Neural cell (in vitro differentiated cells): ENCODE data around the gene F12. TPM values are rescaled to one million over a fixed set of nuclear protein-coding genes. Genes with fewer than 3 reads are reported as not detected.

Experiments used
- H2AFZ ChIP-seq: fragments of 200-600, 300-800 bp; sonication (generic), shearing (Covaris generic); 2 replicates; pipeline ENCODE4 v1.6.0; 2014; ENCODE audit warnings: low read depth, mild to moderate bottlenecking, antibody characterized with exemption, low read length, moderate library complexity
- H3F3A ChIP-seq: fragments of 200-600 bp; shearing (Covaris generic); 2 replicates; pipeline ENCODE4 v1.6.1; 2016; ENCODE audit warnings: mild to moderate bottlenecking, moderate library complexity, mixed read lengths, antibody characterized with exemption, low read length; ENCODE audit not compliant: insufficient read depth, poor library complexity, severe bottlenecking
- H3K27ac ChIP-seq: fragments of 200-600, 300-800 bp; sonication (generic), shearing (Covaris generic); 2 replicates; pipeline ENCODE4 v1.5.1; 2014; ENCODE audit warnings: mild to moderate bottlenecking, low read length, moderate library complexity
- H3K27me3 ChIP-seq: fragments of 300-800, 200-600 bp; sonication (generic), shearing (Covaris generic); 2 replicates; pipeline ENCODE4 v1.6.0; 2014; ENCODE audit warnings: mild to moderate bottlenecking, low read depth, low read length, moderate library complexity; ENCODE audit not compliant: insufficient read depth
- H3K36me3 ChIP-seq: fragments of 300-800, 200-600 bp; sonication (generic), shearing (Covaris generic); 2 replicates; pipeline ENCODE4 v1.5.1; 2014; ENCODE audit warnings: mild to moderate bottlenecking, antibody characterized with exemption, low read length, moderate library complexity; ENCODE audit not compliant: insufficient read depth
- H3K4me2 ChIP-seq: fragments of 300-800, 200-600 bp; sonication (generic), shearing (Covaris generic); 2 replicates; pipeline ENCODE4 v1.6.0; 2014; ENCODE audit warnings: mild to moderate bottlenecking, low read length
- H3K4me3 ChIP-seq: fragments of 300-800, 200-600 bp; sonication (generic), shearing (Covaris generic); 2 replicates; pipeline ENCODE4 v1.5.1; 2014; ENCODE audit warnings: mild to moderate bottlenecking, low read length, moderate library complexity
- H3K79me2 ChIP-seq: fragments of 200-600 bp; shearing (Covaris generic); replicated peaks from 2 replicates; pipeline ENCODE4 v1.6.0; 2014; ENCODE audit warnings: mild to moderate bottlenecking, low read length, moderate library complexity; ENCODE audit not compliant: insufficient read depth
- H3K9ac ChIP-seq: fragments of 300-800, 200-600 bp; sonication (generic), shearing (Covaris generic); 2 replicates; pipeline ENCODE4 v1.6.1; 2016; ENCODE audit warnings: mild to moderate bottlenecking, low read length, mixed read lengths
- H3K9me2 ChIP-seq: fragments of 200-600 bp; shearing (Covaris generic); 2 replicates; pipeline ENCODE4 v1.6.1; 2016; ENCODE audit warnings: mild to moderate bottlenecking, low read length, mixed read lengths; ENCODE audit not compliant: insufficient read depth
- H3K9me3 ChIP-seq: fragments of 200-600, 300-800 bp; sonication (generic), shearing (Covaris generic); 2 replicates; pipeline ENCODE4 v1.6.1; 2016; ENCODE audit warnings: mild to moderate bottlenecking, mixed run types, low read length, moderate library complexity, mixed read lengths
- H4K20me1 ChIP-seq: fragments of 200-600 bp; shearing (Covaris generic); 2 replicates; pipeline ENCODE4 v1.6.1; 2016; ENCODE audit warnings: mild to moderate bottlenecking, mixed run types; ENCODE audit not compliant: insufficient read depth
- EP300 ChIP-seq: fragments of 450-650 bp; conservative IDR thresholded peaks from 2 replicates; pipeline ENCODE4 v1.6.1; 2014; ENCODE audit warnings: antibody characterized with exemption, mild to moderate bottlenecking, moderate library complexity; ENCODE audit not compliant: poor library complexity, severe bottlenecking
- EZH2 ChIP-seq: fragments of 200-600, 300-800 bp; shearing (Covaris generic), sonication (generic); IDR thresholded peaks from 2 replicates; pipeline ENCODE4 v1.6.1; 2014; ENCODE audit warnings: antibody characterized with exemption, low read length, borderline replicate concordance, mild to moderate bottlenecking; ENCODE audit not compliant: insufficient read depth, poor library complexity, severe bottlenecking
- MXI1 ChIP-seq: fragments of 450-650 bp; conservative IDR thresholded peaks from 2 replicates; pipeline ENCODE4 v1.6.1; 2014; ENCODE audit warnings: antibody characterized with exemption, mild to moderate bottlenecking; ENCODE audit not compliant: poor library complexity, severe bottlenecking
- POLR2AphosphoS5 ChIP-seq: IDR thresholded peaks from 2 replicates; pipeline ENCODE4 v1.6.1; 2012
- RAD21 ChIP-seq: fragments of 450-650 bp; conservative IDR thresholded peaks from 2 replicates; pipeline ENCODE4 v1.6.1; 2014; ENCODE audit warnings: antibody characterized with exemption, mild to moderate bottlenecking, moderate library complexity
- SMC3 ChIP-seq: fragments of 450-650 bp; conservative IDR thresholded peaks from 2 replicates; pipeline ENCODE4 v1.6.1; 2014; ENCODE audit warnings: antibody characterized with exemption, mild to moderate bottlenecking, moderate library complexity; ENCODE audit not compliant: poor library complexity
- TAF1 ChIP-seq: IDR thresholded peaks from 2 replicates; pipeline ENCODE4 v1.6.1; 2012; ENCODE audit warnings: low read depth
- polyA plus RNA-seq: library from polyadenylated mRNA; depleted of rRNA; stranded (reverse); fragments of >200 nt; gene quantifications from 2 replicates; pipeline ENCODE4 v1.2.3, GENCODE V29; 2014
- TF ChIP-seq, protein P1 (sequence below): IDR thresholded peaks from 2 replicates; pipeline ENCODE4 v1.6.1; 2012; ENCODE audit warnings: borderline replicate concordance
- TF ChIP-seq, protein P2 (sequence below): fragments of 450-650 bp; IDR thresholded peaks from 2 replicates; pipeline ENCODE4 v1.5.1; 2014; ENCODE audit warnings: antibody characterized with exemption, mild to moderate bottlenecking, moderate library complexity; ENCODE audit not compliant: poor library complexity, severe bottlenecking

The F12 gene
- polyA plus RNA-seq, 1 donor from 2014 or later = 1.4 TPM

DNA sequence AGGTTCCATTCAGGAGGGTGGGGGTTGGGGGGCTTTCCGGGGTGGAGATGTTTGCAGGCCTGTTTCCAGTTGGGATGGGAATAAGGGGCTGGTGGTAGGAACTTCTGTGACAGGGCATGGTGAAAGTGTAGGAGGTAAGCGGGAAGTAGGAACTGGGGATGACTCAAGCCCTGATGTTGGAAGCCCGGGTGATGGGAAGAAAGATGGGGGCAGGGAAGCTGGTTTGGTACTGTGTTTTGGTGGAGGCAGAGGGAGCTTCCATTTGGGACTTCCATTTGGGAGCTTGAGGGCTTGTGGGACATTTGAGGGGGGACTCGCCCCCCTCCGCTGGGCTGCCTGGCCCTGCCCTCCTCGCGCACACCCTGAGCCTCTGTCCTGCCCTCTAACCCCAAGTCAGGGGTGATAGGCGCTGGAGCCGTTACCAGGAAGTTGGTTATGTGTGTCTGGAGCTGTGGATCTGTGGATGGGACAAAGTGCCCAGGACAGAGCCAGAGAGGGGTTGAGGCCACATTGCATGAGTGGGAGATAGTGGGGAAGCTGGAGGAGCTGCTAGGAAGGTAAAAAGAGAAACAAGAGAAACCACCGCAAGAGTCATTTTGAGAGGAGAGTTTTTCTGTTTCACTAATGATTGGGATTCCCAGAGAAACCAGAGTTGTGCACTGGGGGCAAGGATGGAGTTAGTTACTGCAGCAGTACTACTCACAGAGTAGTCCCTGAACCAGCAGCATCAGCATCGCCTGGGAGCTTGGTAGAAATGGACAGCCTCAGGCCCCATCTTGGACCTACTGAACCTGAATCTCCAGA, 45.0 kb downstream of the F12 start:
- Histone ChIP-seq H3K4me2 (no peak overlapping the region), H3K4me3 (no peak overlapping the region), H3K36me3 (no peaks in the 10 kb centered on the region), H3K27ac (no peak overlapping the region), H3K9ac (no peak overlapping the region), H3K27me3 (peaks cover 8% of the 10 kb centered on the region), H3K79me2 (no peaks in the 10 kb centered on the region), H2AFZ (no peak overlapping the region), H3K9me3 (no peaks in the 10 kb centered on the region), H4K20me1 (no peaks in the 10 kb centered on the region), H3K9me2 (no peaks in the 10 kb centered on the region), H3F3A (no peaks in the 10 kb centered on the region)
- TF ChIP-seq POLR2AphosphoS5 = no peak
- no peak for TF ChIP-seq SMC3
- TF ChIP-seq, protein P1, sequence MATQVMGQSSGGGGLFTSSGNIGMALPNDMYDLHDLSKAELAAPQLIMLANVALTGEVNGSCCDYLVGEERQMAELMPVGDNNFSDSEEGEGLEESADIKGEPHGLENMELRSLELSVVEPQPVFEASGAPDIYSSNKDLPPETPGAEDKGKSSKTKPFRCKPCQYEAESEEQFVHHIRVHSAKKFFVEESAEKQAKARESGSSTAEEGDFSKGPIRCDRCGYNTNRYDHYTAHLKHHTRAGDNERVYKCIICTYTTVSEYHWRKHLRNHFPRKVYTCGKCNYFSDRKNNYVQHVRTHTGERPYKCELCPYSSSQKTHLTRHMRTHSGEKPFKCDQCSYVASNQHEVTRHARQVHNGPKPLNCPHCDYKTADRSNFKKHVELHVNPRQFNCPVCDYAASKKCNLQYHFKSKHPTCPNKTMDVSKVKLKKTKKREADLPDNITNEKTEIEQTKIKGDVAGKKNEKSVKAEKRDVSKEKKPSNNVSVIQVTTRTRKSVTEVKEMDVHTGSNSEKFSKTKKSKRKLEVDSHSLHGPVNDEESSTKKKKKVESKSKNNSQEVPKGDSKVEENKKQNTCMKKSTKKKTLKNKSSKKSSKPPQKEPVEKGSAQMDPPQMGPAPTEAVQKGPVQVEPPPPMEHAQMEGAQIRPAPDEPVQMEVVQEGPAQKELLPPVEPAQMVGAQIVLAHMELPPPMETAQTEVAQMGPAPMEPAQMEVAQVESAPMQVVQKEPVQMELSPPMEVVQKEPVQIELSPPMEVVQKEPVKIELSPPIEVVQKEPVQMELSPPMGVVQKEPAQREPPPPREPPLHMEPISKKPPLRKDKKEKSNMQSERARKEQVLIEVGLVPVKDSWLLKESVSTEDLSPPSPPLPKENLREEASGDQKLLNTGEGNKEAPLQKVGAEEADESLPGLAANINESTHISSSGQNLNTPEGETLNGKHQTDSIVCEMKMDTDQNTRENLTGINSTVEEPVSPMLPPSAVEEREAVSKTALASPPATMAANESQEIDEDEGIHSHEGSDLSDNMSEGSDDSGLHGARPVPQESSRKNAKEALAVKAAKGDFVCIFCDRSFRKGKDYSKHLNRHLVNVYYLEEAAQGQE = no peak
- TF ChIP-seq EP300 = no peak
- TF ChIP-seq TAF1 = no peak
- TF ChIP-seq, protein P2, sequence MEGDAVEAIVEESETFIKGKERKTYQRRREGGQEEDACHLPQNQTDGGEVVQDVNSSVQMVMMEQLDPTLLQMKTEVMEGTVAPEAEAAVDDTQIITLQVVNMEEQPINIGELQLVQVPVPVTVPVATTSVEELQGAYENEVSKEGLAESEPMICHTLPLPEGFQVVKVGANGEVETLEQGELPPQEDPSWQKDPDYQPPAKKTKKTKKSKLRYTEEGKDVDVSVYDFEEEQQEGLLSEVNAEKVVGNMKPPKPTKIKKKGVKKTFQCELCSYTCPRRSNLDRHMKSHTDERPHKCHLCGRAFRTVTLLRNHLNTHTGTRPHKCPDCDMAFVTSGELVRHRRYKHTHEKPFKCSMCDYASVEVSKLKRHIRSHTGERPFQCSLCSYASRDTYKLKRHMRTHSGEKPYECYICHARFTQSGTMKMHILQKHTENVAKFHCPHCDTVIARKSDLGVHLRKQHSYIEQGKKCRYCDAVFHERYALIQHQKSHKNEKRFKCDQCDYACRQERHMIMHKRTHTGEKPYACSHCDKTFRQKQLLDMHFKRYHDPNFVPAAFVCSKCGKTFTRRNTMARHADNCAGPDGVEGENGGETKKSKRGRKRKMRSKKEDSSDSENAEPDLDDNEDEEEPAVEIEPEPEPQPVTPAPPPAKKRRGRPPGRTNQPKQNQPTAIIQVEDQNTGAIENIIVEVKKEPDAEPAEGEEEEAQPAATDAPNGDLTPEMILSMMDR = no peak
- TF ChIP-seq EZH2 = no peak
- TF ChIP-seq RAD21 = no peak
- TF ChIP-seq MXI1 = no peak

DNA sequence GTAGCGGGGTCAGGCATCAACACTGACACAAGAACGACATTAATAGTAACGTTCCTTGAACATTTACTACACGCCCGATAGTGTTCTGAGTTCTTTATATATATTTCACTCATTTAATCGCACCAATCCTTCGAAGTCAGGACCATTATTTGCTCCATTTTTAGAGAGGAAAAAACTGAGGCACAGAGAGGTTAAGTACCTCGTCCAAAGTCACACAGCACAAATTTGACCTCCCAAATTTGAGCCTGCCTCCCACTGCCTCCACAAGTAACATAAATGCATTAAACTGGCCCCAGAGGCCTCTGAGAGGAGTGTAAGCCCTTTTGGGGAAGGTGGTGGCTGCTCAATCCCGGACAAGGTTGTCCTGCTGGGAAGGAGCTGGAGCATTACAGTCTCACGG, 45.8 kb downstream of the F12 start:
- H3K36me3 ChIP-seq = no peaks in the 10 kb centered on the region
- TF ChIP-seq, protein P1 = no peak
- TF ChIP-seq RAD21 (no peak), MXI1 (no peak), POLR2AphosphoS5 (no peak), TAF1 (no peak), SMC3 (no peak), EZH2 (no peak), EP300 (no peak)
- TF ChIP-seq, protein P2 = no peak
- H3K79me2 ChIP-seq = no peaks in the 10 kb centered on the region
- H3K27me3 ChIP-seq = peaks cover 8% of the 10 kb centered on the region
- no peak overlapping the region for H3K4me2 ChIP-seq
- no peaks in the 10 kb centered on the region for H3K9me3 ChIP-seq
- H3K27ac ChIP-seq = no peak overlapping the region
- H3K9me2 ChIP-seq = no peaks in the 10 kb centered on the region
- no peak overlapping the region for H3K9ac ChIP-seq
- no peaks in the 10 kb centered on the region for H3F3A ChIP-seq
- peak overlapping the region; percentile 49 for H3K4me3 ChIP-seq
- no peaks in the 10 kb centered on the region for H4K20me1 ChIP-seq
- no peak overlapping the region for H2AFZ ChIP-seq
